ENCODE measurements around the gene PIWIL4. TPM values are rescaled to one million over a fixed set of nuclear protein-coding genes. Genes with fewer than 3 reads are reported as not detected.

Gene PIWIL4
- total RNA-seq, 1 experiment from 2014 or later = not detected

DNA sequence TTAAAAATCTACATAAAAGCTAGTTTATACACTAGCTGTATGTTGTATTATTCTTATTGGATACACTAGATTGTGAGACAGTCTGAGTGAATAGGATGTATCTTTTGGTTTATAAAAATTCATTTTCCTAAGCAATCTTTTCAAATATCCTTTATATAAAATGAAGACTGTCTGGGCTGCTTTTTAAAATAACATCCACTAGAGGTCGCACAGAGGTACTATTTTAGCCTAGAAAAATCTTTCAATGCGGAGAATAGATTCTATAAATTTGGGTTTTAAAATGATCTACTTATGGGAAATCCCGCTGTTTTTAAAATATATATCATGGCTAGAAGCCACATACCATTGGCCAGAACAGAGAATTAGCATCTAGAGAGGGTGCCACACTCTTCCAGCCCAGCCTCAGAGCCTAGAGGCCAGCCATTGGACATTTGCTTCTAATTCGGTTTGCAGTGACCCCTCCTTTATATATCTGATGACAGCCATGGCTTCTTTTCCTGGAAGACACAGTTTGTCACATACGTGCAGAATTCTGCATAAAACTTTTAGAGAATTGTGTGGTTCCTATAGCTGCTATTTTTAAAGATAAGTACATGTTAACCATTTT lies 47.6 kb upstream of the PIWIL4 start:
- no peak overlapping the region for H2AFZ ChIP-seq (ENCODE audit: low read length)
- H3K4me3 Mint-ChIP-seq = no peak overlapping the region
- no peak for DNase-seq

More for the DNA sequence above, 47.6 kb upstream of the PIWIL4 start:
- H3K23ac ChIP-seq (ENCODE audit: insufficient read length, low read depth, low read length) = no peak overlapping the region
- H4K5ac ChIP-seq (ENCODE audit: insufficient read length, low read depth, low read length) = no peak overlapping the region
- H3T11ph ChIP-seq (ENCODE audit: low read length) = no peak overlapping the region
- H4K8ac ChIP-seq (replicated peaks; ENCODE audit: insufficient read length, low read depth, low read length) = no peak overlapping the region
- no peaks in the 10 kb centered on the region for H3K79me2 ChIP-seq (ENCODE audit: insufficient read depth, low read length)
- no peak overlapping the region for H3K9ac ChIP-seq (ENCODE audit: extremely low read depth, insufficient read length, low read length)
- peak; percentile 80 for TF ChIP-seq CTCF (conservative IDR thresholded peaks at IDR 0.05)
- H2AK5ac ChIP-seq (ENCODE audit: insufficient read length, low read length) = no peak overlapping the region
- H4K20me1 ChIP-seq (ENCODE audit: control insufficient read depth, insufficient read depth, insufficient read length) = no peaks in the 10 kb centered on the region
- H3K9me3 ChIP-seq (ENCODE audit: control insufficient read depth, low read depth, low read length) = no peaks in the 10 kb centered on the region
- no peaks in the 10 kb centered on the region for H3K4me1 ChIP-seq (ENCODE audit: insufficient read depth, low read length)
- peaks cover 19% of the 10 kb centered on the region for H3K27me3 Mint-ChIP-seq (ENCODE audit: low read depth)
- H2BK12ac ChIP-seq (ENCODE audit: insufficient read length, low read depth, low read length) = no peak overlapping the region
- H3K56ac ChIP-seq (ENCODE audit: insufficient read length, low read depth, low read length) = no peak overlapping the region
- H2BK20ac ChIP-seq (ENCODE audit: low read depth, low read length, poor library complexity, severe bottlenecking) = no peak overlapping the region
- WGBS (ENCODE audit: extremely low coverage, insufficient read length, low lambda C conversion rate) = no CpG with 5 or more reads among the region's 5 CpGs
- no peaks in the 10 kb centered on the region for H3K79me1 ChIP-seq (ENCODE audit: insufficient read depth, low read depth, low read length, poor library complexity, severe bottlenecking)
- no peaks in the 10 kb centered on the region for H3K27me3 ChIP-seq (ENCODE audit: insufficient read depth, low read length)
- H3K36me3 Mint-ChIP-seq (ENCODE audit: insufficient read depth in 1 of 3, low read depth in 3 of 3) = no peaks in the 10 kb centered on the region
- H2BK15ac ChIP-seq (ENCODE audit: low read depth, low read length) = no peak overlapping the region
- no peak overlapping the region for H2BK5ac ChIP-seq (ENCODE audit: insufficient read length, low read length)
- no peaks in the 10 kb centered on the region for H3K4me1 Mint-ChIP-seq
- H3K23me2 ChIP-seq (ENCODE audit: insufficient read length, low read depth, low read length, poor library complexity, severe bottlenecking) = no peaks in the 10 kb centered on the region
- no peaks in the 10 kb centered on the region for H3K9me3 Mint-ChIP-seq
- no peak overlapping the region for H3K27ac Mint-ChIP-seq
- H4K91ac ChIP-seq (ENCODE audit: insufficient read length, low read depth, low read length) = no peak overlapping the region
- no peak overlapping the region for H3K27ac ChIP-seq (ENCODE audit: insufficient read length, low read depth, low read length)
- H3K4ac ChIP-seq (ENCODE audit: low read depth, low read length) = no peak overlapping the region
- H2BK120ac ChIP-seq (ENCODE audit: low read depth, low read length, poor library complexity, severe bottlenecking) = no peak overlapping the region
- H3K14ac ChIP-seq (ENCODE audit: insufficient read depth, low read length) = no peak overlapping the region
- no peak overlapping the region for H3K4me2 ChIP-seq (ENCODE audit: insufficient read depth, insufficient read length, low read length)
- no peak overlapping the region for H3K18ac ChIP-seq (ENCODE audit: insufficient read length, low read depth, low read length)
